ENCODE measurements around the gene IDI2. TPM values are rescaled to one million over a fixed set of nuclear protein-coding genes. Genes with fewer than 3 reads are reported as not detected.

Gene IDI2
- total and polyA plus RNA-seq, 2 experiments from 2014 or later: not detected

DNA sequence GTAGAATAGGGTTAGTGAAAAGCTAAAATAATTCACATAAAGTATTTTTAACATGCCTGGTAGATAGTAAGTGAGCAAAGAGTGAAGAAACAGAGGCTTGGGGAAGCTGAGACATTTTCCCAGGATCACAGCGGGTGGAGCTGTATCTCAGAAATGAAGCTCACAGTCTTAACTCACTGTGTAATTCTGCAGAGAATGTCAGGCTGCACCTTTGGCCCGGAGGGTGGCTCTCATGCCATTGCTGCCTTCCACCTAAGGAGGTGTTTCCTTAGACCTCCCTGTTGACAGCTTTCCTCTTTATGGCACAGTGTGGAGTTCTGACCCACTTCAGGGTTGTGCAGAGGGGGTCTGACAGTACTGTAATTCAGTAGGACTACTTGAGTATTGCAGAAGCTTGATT lies 40.3 kb downstream of the IDI2 start:
- no peak overlapping the region for H3K27ac ChIP-seq
- DNase-seq (ENCODE audit: low read depth in 1 of 2, low spot score in 1 of 2): no peak
- H3K4me1 ChIP-seq (ENCODE audit: low read depth): peaks cover 10% of the 10 kb centered on the region
- TF ChIP-seq, protein P1, sequence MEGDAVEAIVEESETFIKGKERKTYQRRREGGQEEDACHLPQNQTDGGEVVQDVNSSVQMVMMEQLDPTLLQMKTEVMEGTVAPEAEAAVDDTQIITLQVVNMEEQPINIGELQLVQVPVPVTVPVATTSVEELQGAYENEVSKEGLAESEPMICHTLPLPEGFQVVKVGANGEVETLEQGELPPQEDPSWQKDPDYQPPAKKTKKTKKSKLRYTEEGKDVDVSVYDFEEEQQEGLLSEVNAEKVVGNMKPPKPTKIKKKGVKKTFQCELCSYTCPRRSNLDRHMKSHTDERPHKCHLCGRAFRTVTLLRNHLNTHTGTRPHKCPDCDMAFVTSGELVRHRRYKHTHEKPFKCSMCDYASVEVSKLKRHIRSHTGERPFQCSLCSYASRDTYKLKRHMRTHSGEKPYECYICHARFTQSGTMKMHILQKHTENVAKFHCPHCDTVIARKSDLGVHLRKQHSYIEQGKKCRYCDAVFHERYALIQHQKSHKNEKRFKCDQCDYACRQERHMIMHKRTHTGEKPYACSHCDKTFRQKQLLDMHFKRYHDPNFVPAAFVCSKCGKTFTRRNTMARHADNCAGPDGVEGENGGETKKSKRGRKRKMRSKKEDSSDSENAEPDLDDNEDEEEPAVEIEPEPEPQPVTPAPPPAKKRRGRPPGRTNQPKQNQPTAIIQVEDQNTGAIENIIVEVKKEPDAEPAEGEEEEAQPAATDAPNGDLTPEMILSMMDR (IDR thresholded peaks at IDR 0.05; ENCODE audit: low read depth, low read length): no peak
- no peak overlapping the region for H3K4me3 ChIP-seq
- H3K9me3 ChIP-seq (ENCODE audit: low read depth): no peaks in the 10 kb centered on the region
- no peaks in the 10 kb centered on the region for H3K27me3 ChIP-seq
- H3K36me3 ChIP-seq: no peaks in the 10 kb centered on the region

DNA sequence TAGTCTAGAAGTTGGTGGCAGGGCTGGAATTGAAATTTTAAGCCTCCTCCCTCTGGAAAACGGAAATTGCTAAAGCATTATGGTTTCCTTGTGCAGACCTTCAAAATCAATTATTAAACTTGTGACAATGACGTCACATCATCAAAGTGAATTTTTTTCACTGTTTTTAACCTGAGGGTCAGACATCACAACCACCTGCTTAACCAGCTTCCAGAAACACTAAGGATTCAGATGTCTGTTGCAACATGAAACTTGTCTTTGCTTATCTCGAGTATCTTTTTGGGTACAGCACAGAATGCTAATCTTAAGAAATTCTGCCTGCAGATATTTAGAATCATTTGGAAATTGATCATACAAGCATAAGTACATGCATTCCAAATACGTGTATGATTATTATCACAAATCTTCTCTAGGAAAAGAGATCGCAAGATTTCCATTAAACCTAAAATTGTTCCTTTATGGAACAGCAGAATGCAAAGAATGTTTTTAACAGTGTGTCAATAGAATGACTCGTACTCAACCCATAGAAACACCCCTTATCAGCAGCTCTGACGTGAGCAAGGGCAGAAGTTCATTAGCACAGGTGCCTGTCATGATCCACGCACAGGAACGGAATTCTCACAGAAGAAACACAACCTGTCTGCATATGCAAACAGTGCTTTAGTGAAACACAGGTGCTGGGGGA lies 41.5 kb downstream of the IDI2 start:
- no peaks in the 10 kb centered on the region for H3K9me3 ChIP-seq (ENCODE audit: low read depth)
- H3K36me3 ChIP-seq: no peaks in the 10 kb centered on the region
- no peaks in the 10 kb centered on the region for H3K27me3 ChIP-seq
- peaks cover 9% of the 10 kb centered on the region for H3K4me1 ChIP-seq (ENCODE audit: low read depth)
- no peak for DNase-seq (ENCODE audit: low read depth in 1 of 2, low spot score in 1 of 2)
- TF ChIP-seq, protein P1 (IDR thresholded peaks at IDR 0.05; ENCODE audit: low read depth, low read length): no peak
- H3K27ac ChIP-seq: peak overlapping the region; percentile 49
- H3K4me3 ChIP-seq: no peak overlapping the region

DNA sequence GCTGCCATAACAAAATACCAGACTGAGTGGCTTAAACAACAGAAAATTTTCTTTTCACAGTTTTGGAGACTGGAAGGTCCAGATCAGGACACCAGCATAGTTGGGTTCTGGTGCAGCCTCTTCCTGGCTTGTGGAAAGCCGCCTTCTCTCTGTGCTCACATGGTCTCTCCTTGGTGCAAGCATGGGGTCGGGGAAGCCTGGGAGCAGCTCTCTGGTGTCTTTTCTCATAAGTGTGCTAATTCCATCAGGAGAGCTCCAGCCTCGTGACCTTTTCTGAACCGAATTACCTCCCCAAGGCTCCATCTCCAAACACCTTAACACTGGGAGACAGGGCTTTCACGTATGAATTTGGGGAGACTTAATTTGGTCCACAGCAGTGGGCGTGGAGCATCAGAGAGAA lies 42.3 kb downstream of the IDI2 start:
- TF ChIP-seq, protein P1 (IDR thresholded peaks at IDR 0.05; ENCODE audit: low read depth, low read length): no peak
- H3K27me3 ChIP-seq: no peaks in the 10 kb centered on the region
- H3K4me1 ChIP-seq (ENCODE audit: low read depth): peaks cover 7% of the 10 kb centered on the region
- H3K27ac ChIP-seq: no peak overlapping the region
- H3K4me3 ChIP-seq: no peak overlapping the region
- H3K9me3 ChIP-seq (ENCODE audit: low read depth): no peaks in the 10 kb centered on the region
- H3K36me3 ChIP-seq: no peaks in the 10 kb centered on the region
- DNase-seq (ENCODE audit: low read depth in 1 of 2, low spot score in 1 of 2): no peak

DNA sequence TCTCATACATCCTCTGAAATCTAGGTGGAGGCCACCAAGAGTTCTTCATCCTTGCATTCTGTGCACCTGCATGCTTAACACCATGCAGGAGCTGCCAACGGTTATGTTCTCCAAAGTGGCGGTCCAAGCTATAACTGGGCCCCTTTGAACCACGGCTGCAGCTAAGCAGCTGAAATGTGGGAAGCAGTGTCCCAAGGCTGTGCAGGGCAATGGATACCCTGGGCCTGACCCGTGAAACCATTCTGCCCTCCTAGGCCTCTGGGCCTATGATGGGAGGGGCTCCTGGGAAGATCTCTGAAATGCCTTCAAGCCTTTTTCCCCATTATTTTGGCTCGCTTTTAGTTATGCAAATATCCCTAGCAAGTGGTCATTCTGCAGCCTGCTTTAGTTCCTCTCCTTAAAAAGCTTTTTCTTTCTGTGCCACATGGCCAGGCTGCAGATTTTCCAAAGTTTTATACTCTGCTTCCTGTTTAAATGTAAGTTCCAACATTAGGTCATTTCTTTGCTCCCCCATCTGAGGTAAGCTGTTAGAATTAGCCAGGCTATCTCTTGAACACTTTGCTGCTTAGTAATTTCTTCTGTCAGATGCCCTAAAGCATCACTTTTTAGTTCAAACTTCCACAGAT lies 45.1 kb downstream of the IDI2 start:
- Histone ChIP-seq H3K36me3 (no peaks in the 10 kb centered on the region), H3K27me3 (no peaks in the 10 kb centered on the region), H3K9me3 (ENCODE audit: low read depth) (no peaks in the 10 kb centered on the region), H3K4me1 (ENCODE audit: low read depth) (peaks cover 7% of the 10 kb centered on the region), H3K4me3 (no peak overlapping the region), H3K27ac (no peak overlapping the region)
- no peak for DNase-seq (ENCODE audit: low read depth in 1 of 2, low spot score in 1 of 2)
- TF ChIP-seq, protein P1 (IDR thresholded peaks at IDR 0.05; ENCODE audit: low read depth, low read length): no peak

DNA sequence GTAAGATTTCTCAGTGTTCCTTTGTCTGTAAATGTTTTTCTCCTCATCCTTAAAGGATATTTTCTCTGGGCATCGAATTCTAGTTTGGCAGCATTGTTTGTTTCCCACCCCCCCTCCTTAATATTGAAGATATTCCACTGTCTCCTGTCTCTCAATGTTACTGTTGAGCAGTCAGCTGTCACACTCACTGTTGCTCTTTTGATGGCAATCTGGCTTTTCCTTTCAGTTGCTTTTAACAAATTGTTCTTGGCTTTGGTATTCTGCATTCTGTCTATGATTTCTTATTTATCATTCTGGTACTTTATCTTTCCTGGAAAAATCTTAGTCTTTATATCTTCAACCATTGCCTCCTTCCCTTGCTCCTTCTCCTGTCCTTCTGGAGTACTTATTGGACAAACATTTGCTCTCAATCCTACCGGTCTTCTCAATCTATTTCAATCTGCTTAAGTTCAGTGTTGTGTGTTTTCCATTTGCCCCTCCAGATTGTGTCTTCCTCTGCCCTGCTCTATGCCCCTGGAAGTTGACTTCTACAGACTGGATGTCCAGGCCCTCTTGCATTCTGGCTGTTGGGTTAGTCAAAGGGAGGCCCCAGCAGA lies 46.7 kb downstream of the IDI2 start:
- H3K27me3 ChIP-seq: no peaks in the 10 kb centered on the region
- DNase-seq (ENCODE audit: low read depth in 1 of 2, low spot score in 1 of 2): no peak
- no peaks in the 10 kb centered on the region for H3K4me1 ChIP-seq (ENCODE audit: low read depth)
- TF ChIP-seq, protein P1 (IDR thresholded peaks at IDR 0.05; ENCODE audit: low read depth, low read length): no peak
- H3K9me3 ChIP-seq (ENCODE audit: low read depth): no peaks in the 10 kb centered on the region
- H3K27ac ChIP-seq: no peak overlapping the region
- no peaks in the 10 kb centered on the region for H3K36me3 ChIP-seq
- no peak overlapping the region for H3K4me3 ChIP-seq
